ENCODE results near the gene AKAP11.
"Not testable (repeated sequence)": the region's sequence is repeated elsewhere in the genome, so short reads cannot be mapped to it uniquely, and the experiment has no call there.

Gene AKAP11, protein sequence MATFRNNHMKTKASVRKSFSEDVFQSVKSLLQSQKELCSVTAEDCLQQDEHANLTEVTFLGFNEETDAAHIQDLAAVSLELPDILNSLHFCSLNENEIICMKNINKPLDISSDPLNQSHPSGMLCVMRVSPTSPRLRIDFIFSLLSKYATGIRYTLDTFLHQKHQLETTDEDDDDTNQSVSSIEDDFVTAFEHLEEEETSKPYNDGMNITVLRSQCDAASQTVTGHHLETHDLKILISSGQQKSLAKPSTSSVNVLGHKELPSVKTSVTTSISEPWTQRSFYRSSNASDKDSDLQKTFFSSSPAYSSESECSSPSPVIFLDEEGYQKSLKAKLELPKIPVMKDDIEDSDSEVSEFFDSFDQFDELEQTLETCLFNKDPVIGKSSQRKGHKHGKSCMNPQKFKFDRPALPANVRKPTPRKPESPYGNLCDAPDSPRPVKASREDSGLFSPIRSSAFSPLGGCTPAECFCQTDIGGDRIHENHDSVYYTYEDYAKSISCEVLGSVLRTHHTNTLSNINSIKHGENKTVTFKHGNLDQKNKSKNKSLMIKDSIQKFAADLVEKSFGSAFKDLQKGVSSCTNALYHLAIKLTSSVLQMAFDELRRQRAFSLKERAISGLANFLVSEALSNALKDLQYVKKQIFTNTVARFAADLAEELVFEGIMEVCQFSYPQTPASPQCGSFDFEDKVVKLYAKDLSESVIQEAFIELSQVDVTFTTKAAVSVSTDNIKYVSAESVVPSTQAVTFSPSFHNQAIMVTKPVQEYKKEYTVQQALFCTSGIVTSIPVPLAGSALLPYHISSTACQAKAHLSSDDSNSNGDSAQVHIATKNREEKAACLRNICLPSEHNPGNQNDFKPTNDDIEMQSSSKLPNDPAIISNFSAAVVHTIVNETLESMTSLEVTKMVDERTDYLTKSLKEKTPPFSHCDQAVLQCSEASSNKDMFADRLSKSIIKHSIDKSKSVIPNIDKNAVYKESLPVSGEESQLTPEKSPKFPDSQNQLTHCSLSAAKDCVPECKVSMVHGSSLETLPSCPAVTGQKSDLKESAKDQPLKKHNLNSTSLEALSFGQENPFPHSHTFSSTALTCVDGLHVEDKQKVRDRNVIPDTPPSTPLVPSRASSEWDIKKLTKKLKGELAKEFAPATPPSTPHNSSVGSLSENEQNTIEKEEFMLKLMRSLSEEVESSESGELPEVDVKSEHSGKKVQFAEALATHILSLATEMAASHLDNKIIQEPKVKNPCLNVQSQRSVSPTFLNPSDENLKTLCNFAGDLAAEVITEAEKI (N-terminal part only)

DNA sequence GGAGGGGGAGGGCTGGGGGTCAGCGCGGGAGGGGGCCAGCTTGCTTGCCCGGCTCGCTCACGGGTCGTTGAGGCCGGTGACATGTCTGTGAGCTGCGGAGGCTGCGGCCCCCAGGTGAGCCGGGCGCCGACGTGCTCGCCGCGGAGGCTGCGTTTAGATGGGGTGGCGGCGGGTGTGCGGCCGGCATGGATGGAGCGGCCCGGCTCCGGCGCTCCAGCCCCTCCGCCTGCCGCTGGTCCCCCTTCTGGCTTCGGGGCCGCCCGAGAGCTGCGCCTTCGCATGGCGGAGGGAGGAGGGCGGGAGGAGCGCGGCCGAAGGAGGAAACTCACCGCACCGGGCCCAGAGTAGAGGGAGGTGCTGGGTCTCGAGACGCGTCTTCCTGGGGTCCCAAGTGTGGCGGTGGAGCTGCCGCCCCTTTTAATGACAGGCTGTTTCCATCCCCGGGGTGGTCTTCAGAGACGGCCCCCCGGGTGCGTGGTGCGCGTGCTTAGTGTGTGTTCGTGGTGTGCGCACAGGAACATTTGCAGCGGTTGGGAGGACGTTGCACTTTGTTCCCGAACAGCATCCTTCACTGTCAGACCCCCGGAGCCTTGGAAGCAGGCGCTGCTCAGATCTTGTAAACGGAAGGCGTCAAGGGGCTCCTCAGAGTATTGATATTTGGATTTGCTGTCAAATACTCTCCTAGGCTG is at the start of gene AKAP11:
AKAP11 (plus strand) TSS at position 38 of the 689 bp plus-strand sequence. CDS start 14,197 bp downstream, outside the sequence.
- peak in 1 of 2 experiments; percentile 11 for DNase-seq

DNA sequence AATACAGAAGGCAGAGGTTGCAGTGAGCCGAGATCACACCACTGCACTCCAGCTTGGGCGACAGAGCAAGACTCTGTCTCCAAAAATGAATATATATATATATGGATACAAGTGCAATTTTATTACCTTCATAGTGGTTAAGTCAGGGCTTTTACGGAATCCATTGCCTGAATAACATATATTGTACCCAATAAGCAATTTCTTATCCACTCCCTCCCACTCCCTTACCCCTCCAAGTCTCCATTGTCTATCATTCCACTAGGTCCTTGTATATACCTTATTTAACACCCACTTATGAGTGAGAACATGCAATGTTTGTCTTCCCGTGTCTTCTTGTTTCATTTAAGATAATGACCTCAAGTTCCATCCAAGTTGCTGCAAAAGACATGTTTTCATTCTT is 48.3 kb upstream of the AKAP11 start:
- no peak for DNase-seq

DNA sequence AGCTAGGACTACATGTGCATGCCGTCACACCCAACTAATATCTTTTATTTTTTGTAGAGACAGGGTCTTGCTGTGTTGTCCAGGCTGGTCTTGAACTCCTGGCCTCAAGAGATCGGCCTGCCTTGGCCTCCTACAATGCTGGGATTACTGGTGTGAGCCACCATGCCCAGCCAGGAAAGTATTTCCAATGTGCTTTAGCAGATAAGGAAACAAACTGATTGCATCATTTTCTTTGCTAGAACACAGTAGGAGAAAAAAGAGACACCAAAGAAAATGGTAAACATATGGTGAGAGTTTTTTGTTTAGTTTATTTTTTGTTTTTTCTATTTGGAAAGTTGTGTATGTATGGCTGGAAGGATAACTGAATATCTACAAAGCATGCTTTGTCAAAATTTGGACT is 46.9 kb upstream of the AKAP11 start:
- DNase-seq: no peak

DNA sequence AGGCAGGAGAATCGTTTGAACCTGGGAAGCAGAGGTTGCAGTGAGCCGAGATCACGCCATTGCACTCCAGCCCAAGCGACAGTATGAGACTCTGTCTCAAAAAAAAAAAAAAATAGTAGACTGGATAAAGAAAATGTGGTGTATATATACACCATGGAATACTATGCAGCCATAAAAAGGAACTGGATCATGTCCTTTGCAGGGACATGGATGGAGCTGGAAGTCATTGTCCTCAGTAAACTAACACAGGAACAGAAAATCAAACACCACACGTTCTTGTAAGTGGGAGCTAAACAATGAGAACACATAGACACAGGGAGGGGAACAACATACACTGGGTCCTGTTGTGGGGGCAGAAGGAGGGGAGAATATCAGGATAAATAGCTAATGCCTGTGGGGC is 45.2 kb upstream of the AKAP11 start:
- not testable (repeated sequence) for DNase-seq

DNA sequence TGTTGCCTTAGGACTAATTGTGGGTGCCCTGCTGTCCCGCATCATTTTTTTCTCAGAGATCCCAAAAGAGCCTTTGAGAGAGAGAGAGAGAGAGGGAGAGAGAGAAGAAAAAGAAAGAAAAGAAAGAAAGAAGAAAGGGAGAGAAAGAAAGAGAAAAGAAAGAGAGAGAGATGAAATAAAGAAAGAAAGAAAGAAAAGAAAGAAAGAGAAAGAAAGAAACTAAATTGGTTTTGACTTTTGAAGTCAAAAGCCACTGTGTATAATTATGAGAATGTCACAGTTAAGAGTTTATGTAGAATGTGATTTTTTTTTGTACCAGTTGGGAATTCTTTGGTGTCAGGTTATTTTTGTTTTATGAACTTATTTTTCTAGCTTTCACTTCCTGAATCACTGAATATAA is 43.4 kb upstream of the AKAP11 start:
- DNase-seq: no peak

DNA sequence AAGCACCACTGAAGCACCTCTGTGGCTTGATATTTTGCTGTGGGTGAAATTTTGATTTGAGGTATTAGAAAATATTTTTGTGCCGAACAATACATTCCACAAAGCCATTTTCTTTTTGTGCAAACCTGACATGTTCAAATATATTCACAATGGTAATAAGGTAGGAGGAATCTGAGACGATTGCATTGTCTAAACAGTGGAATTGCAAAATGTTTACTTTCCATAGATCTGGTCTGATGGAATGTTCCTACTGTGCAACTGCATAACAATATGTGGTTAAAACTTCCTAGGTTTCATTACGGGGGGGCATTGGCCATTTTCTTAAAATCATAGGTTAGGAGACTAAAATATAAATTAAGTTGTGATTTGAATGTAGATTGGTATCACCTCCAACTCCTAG is 42.7 kb upstream of the AKAP11 start:
- no peak for DNase-seq

DNA sequence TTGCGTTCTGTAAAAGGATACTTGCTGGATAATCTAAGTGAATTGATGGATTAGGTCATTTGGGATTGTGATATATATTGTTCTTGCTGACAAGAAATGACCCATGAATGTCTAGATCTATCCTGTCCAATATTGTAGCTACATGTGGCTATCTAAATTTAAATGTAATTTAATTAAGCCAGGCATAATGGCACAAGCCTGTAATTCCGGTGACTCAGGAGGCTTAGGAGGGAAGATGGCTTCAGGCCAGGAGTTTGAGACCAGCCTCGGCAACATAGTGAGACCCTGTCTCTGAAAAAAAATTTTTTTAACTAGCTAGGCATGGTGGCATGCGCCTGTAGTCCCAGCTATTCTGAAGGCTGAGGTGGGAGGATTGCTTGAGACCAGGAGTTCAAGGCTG is 39.3 kb upstream of the AKAP11 start:
- DNase-seq: no peak

DNA sequence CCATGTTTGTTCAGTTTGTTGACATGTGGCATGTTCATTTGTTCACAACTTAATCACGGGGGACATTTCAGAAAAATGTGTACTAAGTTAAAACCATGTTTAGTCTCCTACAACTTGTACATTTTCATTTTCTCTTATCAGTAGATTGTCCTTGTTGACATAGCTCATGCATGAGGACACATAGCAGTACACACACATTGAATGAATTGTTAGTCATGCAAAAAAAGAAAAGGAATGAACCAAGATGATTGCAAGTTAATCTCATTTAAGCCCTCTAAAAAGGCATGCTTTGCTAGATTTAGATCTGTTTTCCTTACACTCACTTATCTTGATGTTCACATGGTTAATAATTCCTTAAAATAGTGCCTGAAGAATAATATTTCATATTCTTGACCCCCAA is 38.2 kb upstream of the AKAP11 start:
- no peak for DNase-seq

DNA sequence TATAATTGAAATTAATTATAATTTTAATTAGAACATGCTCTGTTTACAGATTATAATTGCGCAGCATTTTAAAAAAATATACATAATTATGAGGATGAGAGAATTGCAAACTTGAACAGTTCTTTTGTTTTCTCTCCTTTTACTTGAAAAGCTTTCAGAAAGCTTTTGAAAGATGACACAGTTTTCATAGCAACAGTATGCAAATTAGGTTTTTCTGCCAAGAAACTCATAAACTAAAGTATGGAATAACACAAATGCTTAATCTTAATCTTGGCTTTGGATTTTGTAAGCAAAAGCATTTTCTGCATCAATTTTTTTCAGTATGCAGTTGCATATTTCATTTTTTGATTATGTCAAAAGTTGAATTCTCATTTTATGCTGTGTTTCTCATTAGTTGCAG is 32.8 kb upstream of the AKAP11 start:
- no peak for DNase-seq

DNA sequence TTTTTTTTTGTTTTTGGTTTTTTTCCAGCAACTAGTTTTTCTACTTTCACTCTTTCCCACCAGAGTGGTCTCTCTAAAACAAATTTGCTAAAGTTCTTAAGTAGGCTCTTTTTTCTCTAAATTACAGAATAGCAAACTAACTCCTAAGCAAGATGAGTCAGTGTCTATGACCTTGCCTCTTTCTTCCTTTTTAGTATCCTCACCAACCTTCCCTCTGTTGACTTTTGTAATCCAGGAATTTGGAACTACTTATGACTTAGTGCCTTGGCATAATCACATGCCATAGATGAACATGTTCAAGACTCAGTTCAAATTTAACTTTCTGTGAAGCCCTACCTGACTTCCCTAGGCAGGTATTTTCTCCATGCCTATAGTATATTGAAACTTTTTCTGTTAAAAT is 32.3 kb upstream of the AKAP11 start:
- DNase-seq: no peak

DNA sequence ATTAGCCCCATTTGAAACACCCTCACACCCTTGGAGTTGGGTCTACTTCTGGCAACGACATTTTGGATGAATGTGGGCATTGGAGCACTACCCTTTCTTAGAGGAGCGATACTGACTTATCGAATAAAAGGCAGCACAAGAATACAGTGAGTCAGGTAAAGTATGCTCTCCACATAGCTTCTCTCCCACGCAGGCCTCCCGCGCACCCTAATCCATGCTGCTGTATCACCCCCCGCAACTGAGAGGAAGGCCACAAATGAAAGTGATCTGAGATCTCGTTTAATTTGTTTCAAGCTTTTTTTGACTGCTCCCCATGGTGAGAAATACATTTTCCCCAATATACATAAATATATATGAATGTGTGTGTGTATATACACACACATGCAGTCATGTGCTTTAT is 25.4 kb upstream of the AKAP11 start:
- DNase-seq: no peak

DNA sequence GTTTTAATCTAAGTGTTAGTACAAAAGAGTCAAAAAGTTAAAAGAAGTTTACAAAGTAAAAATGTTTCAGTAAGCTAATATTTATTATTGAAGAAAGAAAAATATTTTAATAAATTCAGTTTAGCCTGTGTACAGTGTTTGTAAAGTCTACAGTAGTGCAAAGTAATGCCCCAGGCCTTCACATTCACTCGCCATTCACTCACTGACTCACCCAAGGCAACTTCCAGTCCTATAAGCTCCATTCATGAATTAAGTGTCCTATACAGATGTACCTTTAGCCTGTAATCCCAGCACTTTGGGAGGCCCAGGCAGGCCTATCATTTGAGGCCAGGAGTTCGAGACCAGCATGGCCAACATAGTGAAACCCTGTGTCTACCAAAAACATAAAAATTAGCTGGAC is 24.1 kb upstream of the AKAP11 start:
- no peak for DNase-seq

DNA sequence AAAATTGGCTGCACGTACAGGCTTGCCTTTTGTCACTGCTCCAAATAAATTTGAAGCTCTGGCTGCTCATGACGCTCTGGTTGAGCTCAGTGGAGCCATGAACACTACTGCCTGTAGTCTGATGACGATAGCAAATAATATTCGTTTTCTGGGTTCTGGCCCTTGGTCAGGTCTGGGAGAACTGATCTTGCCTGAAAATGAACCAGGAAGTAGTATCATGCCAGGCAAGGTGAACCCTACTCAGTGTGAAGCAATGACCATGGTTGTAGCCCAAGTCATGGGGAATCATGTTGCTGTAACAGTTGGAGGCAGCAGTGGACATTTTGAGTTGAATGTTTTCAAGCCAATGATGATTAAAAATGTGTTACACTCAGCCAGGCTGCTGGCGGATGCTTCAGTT is 16.1 kb upstream of the AKAP11 start:
- no peak for DNase-seq

DNA sequence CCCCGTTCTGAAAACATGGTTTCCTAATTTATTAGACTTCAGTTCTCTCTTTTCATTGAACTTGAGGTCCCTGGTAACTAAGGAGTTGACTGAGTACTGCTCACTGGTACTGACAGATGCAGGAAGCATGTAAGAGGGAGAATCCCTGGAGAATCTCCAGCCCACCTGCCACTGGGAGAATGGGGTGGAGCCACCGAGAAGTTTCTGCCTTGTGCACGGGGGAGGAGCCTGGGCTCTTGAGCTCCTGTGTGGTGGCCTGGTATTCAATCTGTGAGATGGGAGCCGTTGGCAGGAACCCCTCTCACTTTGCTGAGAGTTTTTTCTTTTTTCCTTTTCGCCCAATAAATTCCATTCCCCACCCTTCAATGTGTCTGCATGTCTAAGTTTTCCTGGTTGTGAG is 13.2 kb upstream of the AKAP11 start:
- peak; percentile 2 to 11 for DNase-seq

DNA sequence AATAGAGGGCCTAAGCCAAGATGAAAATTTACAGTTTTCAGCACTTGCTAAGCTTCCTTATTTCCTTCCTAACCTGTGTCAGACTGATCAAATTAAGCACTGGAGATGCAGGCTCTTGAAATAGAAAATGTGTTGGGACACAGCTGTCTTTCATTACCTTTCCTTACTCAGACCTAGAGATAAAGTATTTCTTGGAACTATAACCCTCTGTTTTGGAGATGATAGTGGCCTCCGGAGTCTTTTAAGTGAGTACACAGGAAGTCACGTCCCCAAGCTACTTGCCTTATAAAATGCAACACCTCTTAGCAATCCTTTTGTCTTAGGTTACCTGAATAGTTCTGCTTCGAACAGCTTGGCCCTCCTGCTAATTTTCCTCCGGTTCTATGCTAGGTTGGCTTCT is 12.4 kb upstream of the AKAP11 start:
- no peak for DNase-seq

DNA sequence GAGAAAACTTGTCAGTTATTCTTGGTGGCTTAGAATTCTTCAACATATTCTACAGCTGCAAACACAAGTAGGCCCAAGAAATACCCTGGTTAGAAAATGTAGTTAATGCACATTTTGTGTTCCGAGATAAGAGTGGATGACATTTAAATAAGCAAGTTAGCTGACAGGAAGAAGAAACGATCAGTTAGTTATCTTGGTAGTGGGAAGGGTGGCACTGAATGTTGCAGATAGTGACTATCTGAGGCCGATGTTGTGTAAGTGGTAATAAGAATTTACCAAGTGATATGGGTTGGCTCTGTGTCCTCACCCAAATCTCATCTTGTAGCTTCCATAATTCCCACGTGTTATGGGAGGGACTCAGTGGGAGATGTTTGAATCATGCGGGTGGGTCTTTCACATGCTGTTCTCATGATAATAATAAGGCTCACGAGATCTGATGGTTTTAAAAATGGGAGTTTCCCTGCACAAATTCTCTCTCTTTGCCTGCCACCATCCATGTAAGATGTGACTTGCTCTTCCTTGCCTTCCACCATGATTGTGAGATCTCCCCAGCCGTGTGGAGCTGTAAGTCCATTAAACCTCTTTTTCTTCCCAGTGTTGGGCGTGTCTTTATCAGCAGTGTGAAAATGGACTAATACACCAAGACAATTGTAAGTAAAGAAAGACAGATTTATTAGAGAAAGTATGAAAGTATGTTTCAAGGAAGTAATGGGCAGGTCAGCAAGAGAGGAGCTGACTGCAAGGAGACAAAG is 10.9 kb upstream of the AKAP11 start:
- DNase-seq: no peak

DNA sequence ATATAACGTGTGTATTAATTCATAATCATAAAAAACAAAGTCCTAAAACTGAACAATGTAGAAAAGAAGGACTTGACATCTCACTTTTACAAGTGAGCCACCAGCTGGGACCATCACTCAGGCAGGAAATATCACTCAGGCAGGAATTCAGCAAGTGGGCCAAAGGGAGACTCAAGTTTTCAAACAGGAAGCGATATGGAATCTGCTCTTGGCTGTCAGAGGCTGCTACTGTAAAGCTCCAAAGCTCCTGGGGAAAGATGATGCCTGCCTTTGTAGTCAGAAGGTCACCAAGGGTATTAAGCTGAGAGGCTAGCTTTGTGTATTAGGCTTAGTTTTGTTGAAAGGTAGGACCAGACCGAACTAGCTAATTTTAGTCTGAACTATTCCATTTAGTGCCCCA is 5.5 kb upstream of the AKAP11 start:
- no peak for DNase-seq

DNA sequence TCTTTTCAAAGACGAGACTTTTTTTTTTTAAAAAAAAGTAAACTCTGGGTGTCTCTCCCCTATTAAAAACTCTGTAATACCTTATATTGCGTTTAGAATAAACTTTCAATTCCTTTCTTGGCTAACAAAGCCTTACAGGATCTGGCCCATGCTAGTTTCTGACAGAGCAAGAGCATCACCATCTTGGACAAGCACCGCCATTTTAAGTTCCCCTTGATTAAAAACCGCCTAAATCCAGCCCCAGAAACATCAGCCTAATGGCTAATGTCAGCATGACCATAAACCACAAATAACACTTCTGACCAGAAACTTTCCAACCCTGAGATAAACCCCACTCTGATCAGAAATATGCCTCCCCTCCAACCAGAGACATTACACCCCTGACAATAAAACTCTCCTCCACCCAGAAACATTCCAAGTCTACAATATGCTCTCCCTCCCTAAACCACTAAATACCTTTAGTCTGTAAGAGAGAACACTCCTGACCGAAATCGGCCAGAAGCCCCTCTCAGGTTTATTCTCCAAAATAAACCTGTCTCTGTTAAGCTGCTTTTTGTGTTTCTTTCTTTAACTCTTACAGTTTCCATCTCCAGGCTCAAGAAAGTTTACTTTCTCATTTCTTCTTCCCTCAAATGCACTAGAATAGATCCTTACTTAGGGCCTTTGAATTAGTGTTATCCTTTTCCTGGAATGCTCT is 1.6 kb upstream of the AKAP11 start:
- DNase-seq: no peak

DNA sequence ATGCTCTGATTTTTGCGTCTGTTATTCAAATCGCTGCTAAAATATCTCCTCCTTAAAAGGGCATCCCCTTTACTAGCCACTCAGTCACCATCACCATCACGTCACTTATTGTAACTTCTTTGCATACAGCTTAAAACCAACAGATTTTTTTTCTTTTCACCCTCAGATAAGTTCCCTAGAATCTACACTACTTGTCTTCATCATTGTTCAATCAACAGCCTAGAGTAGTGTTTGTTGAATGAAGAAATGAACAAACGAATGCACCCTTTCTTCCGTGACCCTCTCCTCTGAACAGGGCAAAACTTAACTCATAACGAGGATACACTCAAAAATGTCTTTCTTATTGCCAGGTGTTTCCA is 1.1 kb upstream of the AKAP11 start:
- no peak for DNase-seq

DNA sequence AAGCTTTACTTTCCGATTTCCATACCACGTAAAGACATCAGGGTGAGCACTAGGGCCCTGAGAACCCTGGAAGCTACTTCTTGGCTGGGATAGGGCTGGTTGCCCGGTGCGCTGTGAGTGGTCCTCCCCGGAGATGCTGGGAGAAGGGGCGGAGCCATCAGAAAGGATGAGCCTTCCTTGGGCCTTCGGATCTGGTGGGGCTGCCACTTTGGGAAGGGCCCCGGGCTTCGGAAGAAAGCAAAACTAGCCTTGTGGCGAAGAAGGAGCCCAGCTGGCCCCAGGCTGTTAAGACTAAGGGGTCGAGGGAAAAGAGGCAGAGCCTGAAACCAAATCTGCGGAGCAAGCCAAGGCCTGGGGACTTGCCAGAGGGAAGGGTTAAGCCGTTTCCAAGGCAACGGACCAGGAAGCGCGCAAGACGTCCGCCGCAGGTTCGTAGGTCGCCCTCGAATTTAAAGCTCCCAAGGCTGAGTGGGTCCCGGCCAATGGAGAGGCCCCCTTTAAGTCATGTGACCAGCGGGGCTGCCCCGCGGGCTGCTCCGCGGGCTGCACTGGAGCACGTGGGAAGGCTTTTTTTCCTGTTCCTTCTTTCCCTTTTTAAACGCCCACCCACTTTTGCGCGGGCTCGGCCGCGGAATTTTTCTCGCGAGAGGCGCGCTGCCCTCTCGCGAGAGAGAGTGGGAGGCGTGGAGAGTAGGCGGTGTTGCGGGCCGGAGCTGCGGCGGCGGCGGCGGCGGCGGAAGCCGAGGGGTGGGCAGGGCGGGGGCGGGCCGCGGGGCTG is 426 bp upstream of the AKAP11 start:
- DNase-seq: peak; percentile 83 to 90

DNA sequence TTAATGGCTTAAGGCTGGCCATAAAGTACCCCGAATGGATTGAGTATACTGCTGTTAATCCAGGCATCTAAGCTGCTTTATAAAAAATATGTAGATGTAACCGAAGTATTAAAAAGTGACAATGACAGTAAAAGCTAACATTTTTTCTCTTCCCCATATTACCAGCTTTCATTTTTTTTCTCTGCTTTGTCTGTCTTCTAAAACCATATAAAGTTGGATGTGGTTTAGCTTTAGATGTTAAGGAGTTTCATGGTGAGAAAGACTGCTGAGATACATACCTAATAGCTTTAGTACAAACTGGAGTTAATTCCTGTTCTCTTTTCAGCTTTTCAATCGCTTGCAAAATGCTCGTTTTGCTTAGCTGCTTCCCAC is 838 bp downstream of the AKAP11 start:
- DNase-seq: no peak
